Measurements from ENCODE around the gene DAP.

- no peak for TF ChIP-seq CTCF (IDR thresholded peaks at IDR 0.05)
- TF ChIP-seq POLR2AphosphoS5 (IDR thresholded peaks at IDR 0.05), result no peak
- no peak for TF ChIP-seq POLR2A (IDR thresholded peaks at IDR 0.05)
- TF ChIP-seq EP300 (IDR thresholded peaks at IDR 0.05; ENCODE audit: low read depth), result no peak
Measured at GRCh38 chr5:10630126-10630525, 130.9 kb downstream of the DAP start.

All from transverse colon (tissue), 4 donors.